GM19351 (cell line): ENCODE results near the gene SIGMAR1.
"Not testable (repeated sequence)": the region's sequence is repeated elsewhere in the genome, so short reads cannot be mapped to it uniquely, and the experiment has no call there.

ENCODE experiments used
- ATAC-seq: cut with Tn5 transposase; IDR thresholded peaks from one replicate; pipeline ENCODE4 v1.9.1; 2021; ENCODE audit warnings: mild to moderate bottlenecking, moderate library complexity; ENCODE audit not compliant: unreplicated experiment

The SIGMAR1 gene

GRCh38 chr9:34655394-34655793 lies 17.8 kb upstream of the SIGMAR1 start:
- no peak for ATAC-seq

- no peak for ATAC-seq
Observed at GRCh38 chr9:34654323-34655051, 16.9 kb upstream of the SIGMAR1 start.

- no peak for ATAC-seq
Observed at GRCh38 chr9:34653151-34654072, 15.8 kb upstream of the SIGMAR1 start.

GRCh38 chr9:34652602-34653000 lies 15.0 kb upstream of the SIGMAR1 start:
- ATAC-seq = no peak

GRCh38 chr9:34651876-34652601 lies 14.5 kb upstream of the SIGMAR1 start, which contains the start of gene IL11RA:
Gene IL11RA (plus strand): TSS chr9:34652185. CDS start chr9:34655218, 3,033 bp downstream.
- ATAC-seq = peak; percentile 40

- ATAC-seq = no peak
Observed at GRCh38 chr9:34651321-34651720, 13.7 kb upstream of the SIGMAR1 start.

GRCh38 chr9:34650816-34651215 lies 13.2 kb upstream of the SIGMAR1 start:
- ATAC-seq = no peak

- ATAC-seq = no peak
Observed at GRCh38 chr9:34648673-34649072, 11.1 kb upstream of the SIGMAR1 start.

GRCh38 chr9:34647651-34648050 lies 10.1 kb upstream of the SIGMAR1 start:
- no peak for ATAC-seq

GRCh38 chr9:34647084-34647403 lies 9.5 kb upstream of the SIGMAR1 start:
- no peak for ATAC-seq

- peak; percentile 90 for ATAC-seq
Observed at GRCh38 chr9:34646211-34647083, 8.9 kb upstream of the SIGMAR1 start, which contains the start of gene GALT. Gene GALT (plus strand): TSS chr9:34646675. CDS start chr9:34646705, 30 bp downstream.

- no peak for ATAC-seq
Observed at GRCh38 chr9:34644766-34645314, 7.3 kb upstream of the SIGMAR1 start.

- ATAC-seq = no peak
Observed at GRCh38 chr9:34642679-34643078, 5.1 kb upstream of the SIGMAR1 start.

GRCh38 chr9:34639322-34639721 lies 1.7 kb upstream of the SIGMAR1 start:
- not testable (repeated sequence) for ATAC-seq

GRCh38 chr9:34638138-34638445 lies 505 bp upstream of the SIGMAR1 start:
- no peak for ATAC-seq

- ATAC-seq = no peak
Observed at GRCh38 chr9:34636791-34637355, 714 bp downstream of the SIGMAR1 start.

- no peak for ATAC-seq
Observed at GRCh38 chr9:34635556-34635955, 2.0 kb downstream of the SIGMAR1 start.

- ATAC-seq = no peak
Observed at GRCh38 chr9:34634551-34635248, 2.9 kb downstream of the SIGMAR1 start.

GRCh38 chr9:34633851-34634550 lies 3.6 kb downstream of the SIGMAR1 start:
- peak; percentile 30 for ATAC-seq
